HepG2 (cell line): ENCODE data around the gene DIS3L2. TPM values are rescaled to one million over a fixed set of nuclear protein-coding genes. Genes with fewer than 3 reads are reported as not detected.

ENCODE experiments used
- ARID3A ChIP-seq: IDR thresholded peaks from 2 replicates; pipeline ENCODE4 v1.6.1; 2012; ENCODE audit warnings: low read depth, low read length, improper control_type of control experiment
- CREB1 ChIP-seq, 2 experiments: fragments of 450-650 bp in 1 of 2; IDR thresholded peaks; 2 replicates each; pipeline ENCODE4 v1.6.1; 2016 to 2017; ENCODE audit warnings: control low read depth in 1 of 2, mild to moderate bottlenecking in 1 of 2, missing compliant biosample characterization in 1 of 2, missing genetic modification characterization in 1 of 2
- FOXC1 ChIP-seq: sonication (generic); formaldehyde crosslinking; IDR thresholded peaks from 2 replicates; pipeline ENCODE4 v1.8.0; 2022; ENCODE audit warnings: mild to moderate bottlenecking, missing genetic modification reagents, borderline replicate concordance
- GABPB1 ChIP-seq: IDR thresholded peaks from 2 replicates; pipeline ENCODE4 v1.6.1; 2016; ENCODE audit warnings: mild to moderate bottlenecking, missing genetic modification reagents, moderate library complexity, missing compliant biosample characterization
- ISL2 ChIP-seq: sonication (generic); formaldehyde crosslinking; IDR thresholded peaks from 2 replicates; pipeline ENCODE4 v1.5.0; 2020; ENCODE audit warnings: missing genetic modification reagents
- JARID2 ChIP-seq: sonication (generic); formaldehyde crosslinking; IDR thresholded peaks from 2 replicates; pipeline ENCODE4 v1.8.1; 2023; ENCODE audit warnings: missing genetic modification reagents, inconsistent platforms; ENCODE audit not compliant: insufficient replicate concordance
- JUNB ChIP-seq: sonication (generic); formaldehyde crosslinking; IDR thresholded peaks from 2 replicates; pipeline ENCODE4 v1.8.0; 2022; ENCODE audit warnings: missing genetic modification reagents, mild to moderate bottlenecking, borderline replicate concordance
- MAFF ChIP-seq: IDR thresholded peaks from 2 replicates; pipeline ENCODE4 v1.6.1; 2011; ENCODE audit warnings: low read depth, low read length, improper control_type of control experiment
- SPEN ChIP-seq: sonication (generic); formaldehyde crosslinking; IDR thresholded peaks from 2 replicates; pipeline ENCODE4 v1.5.1; 2020; ENCODE audit warnings: low read depth, mild to moderate bottlenecking, missing genetic modification reagents
- STAT5B ChIP-seq: sonication (generic); formaldehyde crosslinking; IDR thresholded peaks from 2 replicates; pipeline ENCODE4 v1.4.0; 2020; ENCODE audit warnings: missing genetic modification reagents
- TEAD2 ChIP-seq: sonication (generic); formaldehyde crosslinking; IDR thresholded peaks from 2 replicates; pipeline ENCODE4 v1.9.0; 2021; ENCODE audit warnings: missing genetic modification reagents
- ZBTB14 ChIP-seq: sonication (generic); formaldehyde crosslinking; IDR thresholded peaks from 2 replicates; pipeline ENCODE4 v1.4.0; 2020; ENCODE audit warnings: missing genetic modification reagents
- ZFX ChIP-seq: sonication (generic); formaldehyde crosslinking; IDR thresholded peaks from 2 replicates; pipeline ENCODE4 v1.4.0; 2020; ENCODE audit warnings: mild to moderate bottlenecking, low read depth, missing genetic modification reagents, moderate library complexity
- ZNF180 ChIP-seq: sonication (generic); formaldehyde crosslinking; IDR thresholded peaks from 2 replicates; pipeline ENCODE4 v1.4.0; 2020; ENCODE audit warnings: low read depth, missing genetic modification reagents, borderline replicate concordance
- ZNF230 ChIP-seq: sonication (generic); formaldehyde crosslinking; IDR thresholded peaks from 2 replicates; pipeline ENCODE4 v1.4.0; 2020; ENCODE audit warnings: mild to moderate bottlenecking, missing genetic modification reagents
- ZNF264 ChIP-seq: sonication (generic); formaldehyde crosslinking; IDR thresholded peaks from 2 replicates; pipeline ENCODE4 v1.4.0; 2020; ENCODE audit warnings: missing genetic modification reagents
- ZNF44 ChIP-seq: sonication (generic); formaldehyde crosslinking; IDR thresholded peaks from 2 replicates; pipeline ENCODE4 v1.5.1; 2020; ENCODE audit warnings: mild to moderate bottlenecking, missing genetic modification reagents
- ZNF644 ChIP-seq: IDR thresholded peaks from 2 replicates; pipeline ENCODE4 v1.6.1; 2016; ENCODE audit warnings: low read depth
- ZNF766 ChIP-seq: sonication (generic); formaldehyde crosslinking; IDR thresholded peaks from 2 replicates; pipeline ENCODE4 v1.5.0; 2020; ENCODE audit warnings: missing genetic modification reagents, borderline replicate concordance
- ZNF782 ChIP-seq: sonication (generic); formaldehyde crosslinking; IDR thresholded peaks from 2 replicates; pipeline ENCODE4 v1.4.0; 2020; ENCODE audit warnings: missing genetic modification reagents, mild to moderate bottlenecking, borderline replicate concordance
- polyA plus RNA-seq, 8 experiments: library from polyadenylated mRNA; depleted of rRNA in 3 of 8; stranded (reverse) in 7 of 8; unstranded in 1 of 8; fragments of >200 nt; fragmentation: Illumina TruSeq in 4 of 8; extraction: Trizol in 4 of 8; gene quantifications; 2 replicates each; pipeline versions ENCODE4 v1.2.1 to v1.2.3, GENCODE V29; 2011 to 2016; ENCODE audit warnings: low read depth in 4 of 8, missing spikeins in 1 of 8, mixed read lengths in 1 of 8; ENCODE audit not compliant: insufficient read depth in 1 of 8
- total RNA-seq, 5 experiments: library from RNA; depleted of rRNA; stranded (reverse); fragments of >200 nt; fragmentation: Illumina TruSeq; extraction: Trizol; gene quantifications; 2 replicates each; pipeline ENCODE4 v1.2.3, GENCODE V29; 2016; ENCODE audit warnings: low read depth in 1 of 5
- TF ChIP-seq, protein P1 (sequence below): sonication (generic); formaldehyde crosslinking; conservative IDR thresholded peaks from 2 replicates; pipeline ENCODE4 v1.4.0; 2020; ENCODE audit warnings: missing genetic modification reagents
- TF ChIP-seq, protein P2 (sequence below): fragments of 450-650 bp; IDR thresholded peaks from 2 replicates; pipeline ENCODE4 v1.6.1; 2017; ENCODE audit warnings: mild to moderate bottlenecking

Gene DIS3L2
- total and polyA plus RNA-seq, 2 of the 13 experiments (the other 11 are each of a cell fraction or from before 2014, with no cell fraction given): 7.0 to 23.9 TPM

GRCh38 chr2:231957913-231958763, 3.4 kb upstream of the DIS3L2 start (continued):
- TF ChIP-seq ARID3A (0 out of 2 replicates have a peak, but pooled peaks have one; percentile 19), STAT5B (CRISPR knock-in tag) (no peak), SPEN (no peak), JUNB (CRISPR knock-in tag) (no peak), ZNF180 (CRISPR knock-in tag) (no peak), ZNF782 (CRISPR knock-in tag) (no peak), CREB1 (IDR thresholded peaks at IDR 0.05) (no peak), CREB1 (CRISPR knock-in tag; IDR thresholded peaks at IDR 0.05) (no peak), ZNF766 (CRISPR knock-in tag) (no peak), MAFF (no peak), ZBTB14 (CRISPR knock-in tag) (no peak), ISL2 (CRISPR knock-in tag) (peak; percentile 20; the same call in 1 of the 2 replicates), ZNF44 (CRISPR knock-in tag) (no peak), GABPB1 (peak; percentile 19; the same call in 1 of the 2 replicates), JARID2 (CRISPR knock-in tag) (no peak), ZNF230 (no peak), ZNF264 (CRISPR knock-in tag) (no peak), TEAD2 (no peak), ZFX (peak; percentile 2; the same call in 1 of the 2 replicates), ZNF644 (CRISPR knock-in tag) (peak; percentile 71; the same call in 1 of the 2 replicates), FOXC1 (CRISPR knock-in tag) (no peak)
- TF ChIP-seq, protein P1, sequence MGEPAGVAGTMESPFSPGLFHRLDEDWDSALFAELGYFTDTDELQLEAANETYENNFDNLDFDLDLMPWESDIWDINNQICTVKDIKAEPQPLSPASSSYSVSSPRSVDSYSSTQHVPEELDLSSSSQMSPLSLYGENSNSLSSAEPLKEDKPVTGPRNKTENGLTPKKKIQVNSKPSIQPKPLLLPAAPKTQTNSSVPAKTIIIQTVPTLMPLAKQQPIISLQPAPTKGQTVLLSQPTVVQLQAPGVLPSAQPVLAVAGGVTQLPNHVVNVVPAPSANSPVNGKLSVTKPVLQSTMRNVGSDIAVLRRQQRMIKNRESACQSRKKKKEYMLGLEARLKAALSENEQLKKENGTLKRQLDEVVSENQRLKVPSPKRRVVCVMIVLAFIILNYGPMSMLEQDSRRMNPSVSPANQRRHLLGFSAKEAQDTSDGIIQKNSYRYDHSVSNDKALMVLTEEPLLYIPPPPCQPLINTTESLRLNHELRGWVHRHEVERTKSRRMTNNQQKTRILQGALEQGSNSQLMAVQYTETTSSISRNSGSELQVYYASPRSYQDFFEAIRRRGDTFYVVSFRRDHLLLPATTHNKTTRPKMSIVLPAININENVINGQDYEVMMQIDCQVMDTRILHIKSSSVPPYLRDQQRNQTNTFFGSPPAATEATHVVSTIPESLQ (CRISPR knock-in tag): no peak
- TF ChIP-seq, protein P2, sequence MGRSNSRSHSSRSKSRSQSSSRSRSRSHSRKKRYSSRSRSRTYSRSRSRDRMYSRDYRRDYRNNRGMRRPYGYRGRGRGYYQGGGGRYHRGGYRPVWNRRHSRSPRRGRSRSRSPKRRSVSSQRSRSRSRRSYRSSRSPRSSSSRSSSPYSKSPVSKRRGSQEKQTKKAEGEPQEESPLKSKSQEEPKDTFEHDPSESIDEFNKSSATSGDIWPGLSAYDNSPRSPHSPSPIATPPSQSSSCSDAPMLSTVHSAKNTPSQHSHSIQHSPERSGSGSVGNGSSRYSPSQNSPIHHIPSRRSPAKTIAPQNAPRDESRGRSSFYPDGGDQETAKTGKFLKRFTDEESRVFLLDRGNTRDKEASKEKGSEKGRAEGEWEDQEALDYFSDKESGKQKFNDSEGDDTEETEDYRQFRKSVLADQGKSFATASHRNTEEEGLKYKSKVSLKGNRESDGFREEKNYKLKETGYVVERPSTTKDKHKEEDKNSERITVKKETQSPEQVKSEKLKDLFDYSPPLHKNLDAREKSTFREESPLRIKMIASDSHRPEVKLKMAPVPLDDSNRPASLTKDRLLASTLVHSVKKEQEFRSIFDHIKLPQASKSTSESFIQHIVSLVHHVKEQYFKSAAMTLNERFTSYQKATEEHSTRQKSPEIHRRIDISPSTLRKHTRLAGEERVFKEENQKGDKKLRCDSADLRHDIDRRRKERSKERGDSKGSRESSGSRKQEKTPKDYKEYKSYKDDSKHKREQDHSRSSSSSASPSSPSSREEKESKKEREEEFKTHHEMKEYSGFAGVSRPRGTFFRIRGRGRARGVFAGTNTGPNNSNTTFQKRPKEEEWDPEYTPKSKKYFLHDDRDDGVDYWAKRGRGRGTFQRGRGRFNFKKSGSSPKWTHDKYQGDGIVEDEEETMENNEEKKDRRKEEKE: no peak
